ENCODE data around the gene QARS1.

Gene QARS1

DNA sequence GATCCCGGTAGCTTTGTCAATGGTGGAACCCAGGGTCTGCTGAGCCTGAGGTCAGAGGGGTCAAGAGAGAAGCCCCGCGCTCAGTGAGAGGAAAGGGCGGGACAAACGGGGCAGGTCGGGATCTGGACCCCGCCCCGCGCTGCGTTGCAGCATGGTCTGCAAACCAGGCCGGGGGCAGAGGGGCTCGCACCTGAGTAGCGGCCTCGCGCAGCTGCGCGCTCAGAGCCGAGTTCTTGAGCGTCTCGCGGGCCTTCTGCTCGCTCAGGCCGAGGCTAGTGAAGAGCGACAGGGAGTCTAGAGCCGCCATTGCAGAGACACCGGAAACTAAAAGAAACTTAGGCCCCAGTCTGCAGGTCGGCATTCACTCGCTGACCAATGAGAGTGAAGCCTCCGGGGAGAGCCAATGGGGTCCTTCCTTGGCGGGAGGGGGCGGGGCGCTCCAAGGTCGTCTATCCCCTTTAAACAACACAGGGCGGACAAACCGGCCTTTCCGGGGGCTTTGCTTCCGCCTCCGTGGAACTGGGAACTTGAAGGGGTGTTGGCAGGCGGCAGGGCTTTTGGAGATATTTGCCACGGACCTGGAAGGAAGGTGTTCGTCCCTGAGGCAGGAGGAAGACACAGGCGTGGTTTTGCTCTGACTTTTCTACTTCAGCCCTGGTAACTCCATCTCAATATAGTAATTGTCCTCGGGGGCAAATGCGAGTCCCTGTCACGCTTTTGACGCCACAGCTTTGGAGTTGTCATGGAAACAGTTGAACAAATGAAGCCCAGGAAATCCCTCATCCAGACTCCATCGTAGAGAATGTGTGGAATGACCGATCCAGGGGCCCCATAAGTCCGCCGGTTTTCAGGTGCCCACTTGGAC, at the start of gene QARS1:
TSS of gene QARS1 (minus strand) at position 331 of the 865 bp plus-strand sequence. CDS start at position 307, 24 bp downstream.
- TF ChIP-seq, protein P1, sequence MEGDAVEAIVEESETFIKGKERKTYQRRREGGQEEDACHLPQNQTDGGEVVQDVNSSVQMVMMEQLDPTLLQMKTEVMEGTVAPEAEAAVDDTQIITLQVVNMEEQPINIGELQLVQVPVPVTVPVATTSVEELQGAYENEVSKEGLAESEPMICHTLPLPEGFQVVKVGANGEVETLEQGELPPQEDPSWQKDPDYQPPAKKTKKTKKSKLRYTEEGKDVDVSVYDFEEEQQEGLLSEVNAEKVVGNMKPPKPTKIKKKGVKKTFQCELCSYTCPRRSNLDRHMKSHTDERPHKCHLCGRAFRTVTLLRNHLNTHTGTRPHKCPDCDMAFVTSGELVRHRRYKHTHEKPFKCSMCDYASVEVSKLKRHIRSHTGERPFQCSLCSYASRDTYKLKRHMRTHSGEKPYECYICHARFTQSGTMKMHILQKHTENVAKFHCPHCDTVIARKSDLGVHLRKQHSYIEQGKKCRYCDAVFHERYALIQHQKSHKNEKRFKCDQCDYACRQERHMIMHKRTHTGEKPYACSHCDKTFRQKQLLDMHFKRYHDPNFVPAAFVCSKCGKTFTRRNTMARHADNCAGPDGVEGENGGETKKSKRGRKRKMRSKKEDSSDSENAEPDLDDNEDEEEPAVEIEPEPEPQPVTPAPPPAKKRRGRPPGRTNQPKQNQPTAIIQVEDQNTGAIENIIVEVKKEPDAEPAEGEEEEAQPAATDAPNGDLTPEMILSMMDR (IDR thresholded peaks at IDR 0.05), result no peak
- peak; percentile 98 for DNase-seq (ENCODE audit: low spot score)
- H3K4me3 ChIP-seq, result peak within 1 kb of the TSS; percentile 91
- H3K27ac ChIP-seq, result peak within 1 kb of the TSS; percentile 51 to 88

DNA sequence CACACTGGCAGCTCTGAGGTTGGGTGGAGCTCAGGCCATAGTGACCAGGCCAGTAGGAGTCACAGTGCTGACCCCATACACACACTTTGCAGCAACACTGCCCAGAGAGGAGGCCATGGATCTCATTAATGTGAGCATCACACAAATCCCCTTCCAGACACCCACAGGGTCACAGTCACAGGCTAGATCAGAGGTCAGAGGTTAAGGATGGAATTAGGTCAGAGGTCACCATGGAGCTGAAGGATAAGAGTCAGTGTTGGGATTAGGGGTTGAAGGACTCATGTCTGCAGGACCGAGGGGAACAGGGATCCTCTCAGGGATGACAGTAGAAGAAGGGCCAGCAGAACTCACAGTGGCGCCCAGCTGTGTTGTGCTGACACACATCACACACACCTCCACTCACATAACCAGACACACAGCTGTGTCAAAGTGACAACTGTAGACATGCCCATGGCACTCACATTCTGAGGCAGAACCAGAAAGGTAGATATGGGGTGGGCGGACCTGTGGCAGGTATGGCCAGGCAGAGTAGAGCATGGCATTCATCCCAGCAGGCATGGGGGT, 48.9 kb upstream of the QARS1 start:
- Histone ChIP-seq H3K4me3 (no peak overlapping the region), H3K27ac (no peak overlapping the region)
- no peak for DNase-seq (ENCODE audit: low spot score)
- TF ChIP-seq, protein P1 (IDR thresholded peaks at IDR 0.05), result no peak

DNA sequence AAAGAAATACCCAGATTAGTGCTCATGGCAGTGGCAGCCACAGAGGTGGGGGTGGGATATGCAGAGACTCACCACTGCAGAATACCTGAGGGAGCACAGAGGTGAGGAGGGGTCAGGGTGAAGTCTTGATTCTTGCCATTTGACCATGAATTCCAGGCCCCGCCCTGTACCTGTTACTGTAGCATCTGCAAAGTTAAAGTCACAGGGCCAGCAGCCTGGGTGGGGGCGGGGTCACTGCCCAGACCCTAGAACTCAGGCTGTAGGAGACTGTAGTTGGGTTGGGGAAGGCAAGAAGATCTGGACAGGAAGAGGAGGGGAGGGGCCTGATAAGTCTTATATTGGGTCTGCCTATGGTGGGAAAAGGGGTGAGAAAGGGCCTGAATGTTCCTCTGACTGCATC, 47.1 kb upstream of the QARS1 start:
- H3K4me3 ChIP-seq, result no peak overlapping the region
- no peak for DNase-seq (ENCODE audit: low spot score)
- TF ChIP-seq, protein P1 (IDR thresholded peaks at IDR 0.05), result no peak
- no peak overlapping the region for H3K27ac ChIP-seq

- no peak for DNase-seq (ENCODE audit: low spot score)
- Histone ChIP-seq H3K27ac (no peak overlapping the region), H3K4me3 (no peak overlapping the region)
- TF ChIP-seq, protein P1 (IDR thresholded peaks at IDR 0.05), result no peak
These were observed 43.6 kb upstream of the QARS1 start for GRCh38 chr3:49148159-49148558.

DNA sequence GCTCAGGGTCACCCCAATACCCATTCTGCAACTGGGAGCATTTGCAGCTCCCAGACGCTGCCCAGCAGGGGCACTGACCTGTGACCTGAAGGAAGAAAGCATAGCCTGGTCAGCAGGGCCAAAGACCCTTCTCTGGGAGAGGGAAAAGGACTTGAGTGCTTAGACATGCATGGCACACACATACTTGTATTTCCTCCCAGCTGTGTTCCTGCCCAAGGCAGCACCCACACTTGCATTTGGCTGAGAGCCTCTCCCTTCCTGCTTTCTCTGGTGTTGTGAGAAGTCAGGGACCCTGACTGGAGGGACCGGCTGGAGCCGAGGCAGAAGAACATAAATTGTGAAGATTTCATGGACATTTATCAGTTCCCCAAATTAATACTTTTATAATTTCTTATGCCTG, 35.5 kb upstream of the QARS1 start:
- no peak overlapping the region for H3K27ac ChIP-seq
- TF ChIP-seq, protein P1 (IDR thresholded peaks at IDR 0.05), result no peak
- no peak for DNase-seq (ENCODE audit: low spot score)
- H3K4me3 ChIP-seq, result no peak overlapping the region

DNA sequence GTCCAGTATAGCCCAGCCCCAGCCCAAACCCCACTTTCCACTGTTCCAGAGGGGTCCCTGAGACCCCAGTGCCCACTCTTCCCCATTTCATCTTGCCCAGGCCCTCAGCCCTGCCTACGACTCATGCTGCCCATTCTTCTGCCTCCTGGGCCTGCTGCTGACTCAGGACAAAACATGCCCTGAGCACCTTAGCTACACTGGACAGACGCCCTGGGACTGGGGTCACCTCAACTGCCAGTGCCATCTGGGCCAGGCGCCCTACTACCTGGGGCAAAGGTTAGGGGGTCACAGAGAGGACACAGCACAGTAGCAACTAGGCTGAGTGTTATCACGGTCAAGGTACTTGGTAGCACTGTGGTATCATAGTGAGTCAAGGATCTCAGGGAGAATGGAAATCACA, 30.9 kb upstream of the QARS1 start:
- TF ChIP-seq, protein P1 (IDR thresholded peaks at IDR 0.05), result no peak
- H3K4me3 ChIP-seq, result no peak overlapping the region
- DNase-seq (ENCODE audit: low spot score), result peak; percentile 65
- H3K27ac ChIP-seq, result no peak overlapping the region

Measured in coronary artery (tissue), 2 donors.